Activated CD4-positive, alpha-beta T cell treated with anti-CD3 and anti-CD28 coated beads, Interleukin-2, amount 10 ng/mL, durations not matched to agents 24 days and 14 days (primary cell): ENCODE results near the gene RPL6. TPM values are rescaled to one million over a fixed set of nuclear protein-coding genes. Genes with fewer than 3 reads are reported as not detected.
A peak's percentile ranks its signal among the peaks of the same experiment; 100 is the strongest.

Experiments used
- DNase-seq: peaks from one replicate; pipeline ENCODE4 v3.0.0; 2022
- H3K27ac Mint-ChIP-seq: one replicate; pipeline ENCODE4 v1.8.0; 2022; ENCODE audit warnings: mild to moderate bottlenecking, mixed read lengths
- H3K27me3 Mint-ChIP-seq: one replicate; pipeline ENCODE4 v1.8.0; 2022; ENCODE audit warnings: mixed read lengths
- H3K36me3 Mint-ChIP-seq: one replicate; pipeline ENCODE4 v1.8.0; 2022; ENCODE audit warnings: low read depth, mild to moderate bottlenecking, mixed read lengths
- H3K4me1 Mint-ChIP-seq: one replicate; pipeline ENCODE4 v1.8.0; 2021; ENCODE audit warnings: mixed read lengths
- H3K4me3 Mint-ChIP-seq: one replicate; pipeline ENCODE4 v1.8.0; 2022; ENCODE audit warnings: mild to moderate bottlenecking, moderate library complexity, mixed read lengths
- H3K9me3 Mint-ChIP-seq: one replicate; pipeline ENCODE4 v1.8.0; 2021; ENCODE audit warnings: mixed read lengths
- intact Hi-C: fragments of 100-400 bp; cut with micrococcal nuclease; formaldehyde crosslinking; loops from one replicate; pipeline ENCODE4 v1.15.1; 2023
- total RNA-seq: library from RNA; stranded (reverse); gene quantifications from 2 replicates; pipeline ENCODE4 v1.2.3, GENCODE V29; 2022

Gene RPL6
- total RNA-seq, 1 donor from 2014 or later = 1,848 TPM

DNA sequence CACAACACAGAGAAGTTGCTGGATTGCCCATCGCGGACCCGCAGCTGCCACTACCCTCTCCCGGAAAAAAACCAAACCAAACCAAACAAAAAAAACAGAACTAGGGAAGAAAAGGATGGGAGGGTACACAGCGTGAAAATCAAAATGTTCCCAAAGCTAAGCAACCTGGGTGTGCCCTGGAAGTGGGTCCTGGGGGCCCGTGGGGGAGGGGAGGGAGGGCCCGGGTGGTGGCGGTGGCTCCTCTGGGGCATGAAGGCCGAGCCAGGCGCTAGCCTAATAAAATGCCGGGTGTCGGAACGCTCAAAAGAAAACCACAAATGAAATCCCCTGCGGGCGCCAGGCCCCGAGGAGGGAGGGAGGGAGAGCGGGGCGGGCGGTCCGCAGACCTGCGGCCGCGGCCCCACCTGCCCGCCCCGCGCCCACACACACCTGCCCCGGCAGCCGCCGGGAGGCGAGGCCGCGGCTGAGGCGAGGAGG, 28.0 kb downstream of the RPL6 start:
- peak overlapping the region; percentile 91 for H3K27ac Mint-ChIP-seq
- peaks cover 23% of the 10 kb centered on the region for H3K4me1 Mint-ChIP-seq
- H3K36me3 Mint-ChIP-seq = peaks cover 3% of the 10 kb centered on the region
- intact Hi-C loops = loop anchor here (10.0 kb wide), 2 partner anchors 537 to 697 kb away; partner anchors contain the start of genes ACAD10, BRAP and MAPKAPK5
- peak; percentile 80 for DNase-seq
- no peaks in the 10 kb centered on the region for H3K9me3 Mint-ChIP-seq
- peak overlapping the region; percentile 95 for H3K4me3 Mint-ChIP-seq
- no peaks in the 10 kb centered on the region for H3K27me3 Mint-ChIP-seq

DNA sequence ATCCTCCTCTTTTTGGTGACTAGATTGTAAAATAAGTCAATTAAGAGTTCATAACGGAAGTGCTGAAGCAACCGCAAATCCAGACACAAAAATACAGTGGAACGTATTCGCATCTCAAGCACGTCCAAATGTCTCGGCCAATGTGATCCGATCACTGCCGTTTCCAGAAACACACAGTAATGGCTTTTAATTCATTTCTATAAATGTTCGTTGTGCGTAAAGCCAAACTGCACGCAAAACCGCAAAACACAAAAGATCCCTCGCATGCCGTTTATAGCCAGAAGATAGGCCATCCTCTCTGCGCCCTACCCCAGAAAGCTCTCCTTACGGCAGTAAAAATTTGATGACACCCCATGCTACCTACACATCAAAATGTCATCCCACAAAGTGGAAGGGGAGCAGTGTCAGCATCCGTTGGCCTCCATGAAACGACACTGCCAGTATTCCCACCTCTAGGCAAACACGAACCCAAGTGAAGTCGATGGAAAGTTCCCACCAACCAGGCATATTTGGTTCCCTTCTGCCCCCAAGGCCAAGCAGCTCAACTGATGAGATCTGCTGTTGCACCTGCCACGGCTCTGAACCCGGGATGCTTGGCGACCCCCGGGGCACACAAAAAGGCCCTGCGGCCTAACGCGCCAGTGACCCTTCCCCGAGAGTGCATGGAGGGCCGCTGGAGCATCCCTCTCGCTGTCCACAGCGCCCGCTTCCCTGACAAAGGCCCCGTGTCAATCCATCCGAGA, 28.6 kb downstream of the RPL6 start:
- Mint-ChIP-seq H3K9me3 (no peaks in the 10 kb centered on the region), H3K27me3 (no peaks in the 10 kb centered on the region), H3K4me3 (peak overlapping the region; percentile 95), H3K27ac (peak overlapping the region; percentile 91), H3K36me3 (peaks cover 3% of the 10 kb centered on the region), H3K4me1 (peaks cover 20% of the 10 kb centered on the region)
- intact Hi-C loops = loop anchor here (10.0 kb wide), 2 partner anchors 536 to 696 kb away; partner anchors contain the start of genes ACAD10, BRAP and MAPKAPK5
- DNase-seq = peak; percentile 65

DNA sequence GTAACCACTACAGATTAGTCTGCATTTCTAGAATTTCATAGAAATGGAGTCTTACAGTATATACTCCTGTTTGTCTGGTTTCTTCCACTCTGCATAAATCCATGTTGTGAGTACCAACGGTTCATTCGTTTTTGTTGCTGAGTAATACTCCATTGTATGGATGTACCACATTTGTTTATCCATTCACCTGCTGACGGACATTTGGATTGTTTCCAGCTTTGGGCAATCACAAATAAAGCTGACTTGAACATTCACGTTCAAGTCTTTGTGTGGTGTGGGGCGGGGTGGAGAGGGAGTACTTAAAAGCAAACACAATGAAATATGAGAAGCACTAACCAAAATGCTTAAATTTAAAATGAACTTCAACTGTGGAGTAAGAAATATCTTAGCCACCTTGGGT, 34.3 kb downstream of the RPL6 start:
- Mint-ChIP-seq H3K9me3 (no peaks in the 10 kb centered on the region), H3K27ac (no peak overlapping the region), H3K4me3 (no peak overlapping the region), H3K4me1 (peaks cover 12% of the 10 kb centered on the region), H3K27me3 (no peaks in the 10 kb centered on the region), H3K36me3 (peaks cover 3% of the 10 kb centered on the region)
- intact Hi-C loops = no loop called here
- no peak for DNase-seq

- Mint-ChIP-seq H3K27me3 (no peaks in the 10 kb centered on the region), H3K4me1 (peaks cover 12% of the 10 kb centered on the region), H3K27ac (no peak overlapping the region), H3K4me3 (no peak overlapping the region), H3K36me3 (peaks cover 2% of the 10 kb centered on the region), H3K9me3 (no peaks in the 10 kb centered on the region)
- DNase-seq = no peak
- intact Hi-C loops = no loop called here
Measured at GRCh38 chr12:112374166-112374740, 35.2 kb downstream of the RPL6 start.

DNA sequence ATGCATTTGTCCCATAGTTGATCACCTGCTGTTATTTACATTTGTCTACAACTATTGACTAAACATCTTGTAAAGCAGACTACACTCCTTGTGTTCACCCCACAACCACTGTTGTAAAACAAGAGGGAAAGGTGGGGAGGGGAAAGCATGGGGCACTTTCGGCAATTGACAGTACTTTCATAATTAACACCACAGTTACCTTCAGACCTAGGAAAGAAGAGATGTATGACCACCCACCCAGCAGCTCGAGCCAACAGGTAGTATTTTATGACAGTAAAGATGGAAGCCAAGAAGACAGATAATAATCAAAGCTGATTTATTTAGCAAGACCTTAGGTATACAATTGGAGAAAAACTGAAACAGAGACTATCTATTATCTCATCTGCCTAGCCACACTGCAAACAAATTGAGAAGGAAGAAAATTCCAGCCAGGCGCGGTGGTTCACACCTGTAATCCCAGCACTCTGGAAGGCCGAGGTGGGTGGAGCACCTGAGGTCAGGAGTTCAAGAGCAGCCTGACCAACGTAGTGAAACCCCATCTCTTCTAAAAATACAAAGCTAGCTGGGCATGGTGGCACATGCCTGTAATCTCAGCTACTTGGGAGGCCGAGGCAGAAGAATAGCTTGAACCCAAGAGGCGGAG, 38.4 kb downstream of the RPL6 start:
- intact Hi-C loops = no loop called here
- no peaks in the 10 kb centered on the region for H3K27me3 Mint-ChIP-seq
- peaks cover 12% of the 10 kb centered on the region for H3K4me1 Mint-ChIP-seq
- H3K9me3 Mint-ChIP-seq = no peaks in the 10 kb centered on the region
- DNase-seq = no peak
- H3K4me3 Mint-ChIP-seq = no peak overlapping the region
- peaks cover 2% of the 10 kb centered on the region for H3K36me3 Mint-ChIP-seq
- no peak overlapping the region for H3K27ac Mint-ChIP-seq

- no peak overlapping the region for H3K27ac Mint-ChIP-seq
- no peak overlapping the region for H3K4me3 Mint-ChIP-seq
- H3K36me3 Mint-ChIP-seq = peaks cover 2% of the 10 kb centered on the region
- H3K4me1 Mint-ChIP-seq = peaks cover 12% of the 10 kb centered on the region
- no peaks in the 10 kb centered on the region for H3K27me3 Mint-ChIP-seq
- intact Hi-C loops = no loop called here
- H3K9me3 Mint-ChIP-seq = no peaks in the 10 kb centered on the region
- DNase-seq = no peak
Measured at GRCh38 chr12:112370199-112370598, 39.2 kb downstream of the RPL6 start.

- no peak overlapping the region for H3K27ac Mint-ChIP-seq
- peaks cover 7% of the 10 kb centered on the region for H3K4me1 Mint-ChIP-seq
- no peaks in the 10 kb centered on the region for H3K36me3 Mint-ChIP-seq
- intact Hi-C loops = no loop called here
- H3K4me3 Mint-ChIP-seq = no peak overlapping the region
- DNase-seq = no peak
- no peaks in the 10 kb centered on the region for H3K9me3 Mint-ChIP-seq
- no peaks in the 10 kb centered on the region for H3K27me3 Mint-ChIP-seq
Measured at GRCh38 chr12:112368856-112369255, 40.5 kb downstream of the RPL6 start.

- H3K27me3 Mint-ChIP-seq = no peaks in the 10 kb centered on the region
- H3K36me3 Mint-ChIP-seq = no peaks in the 10 kb centered on the region
- H3K27ac Mint-ChIP-seq = no peak overlapping the region
- no peak overlapping the region for H3K4me3 Mint-ChIP-seq
- intact Hi-C loops = no loop called here
- H3K4me1 Mint-ChIP-seq = peaks cover 7% of the 10 kb centered on the region
- H3K9me3 Mint-ChIP-seq = no peaks in the 10 kb centered on the region
- DNase-seq = no peak
Measured at GRCh38 chr12:112367965-112368364, 41.4 kb downstream of the RPL6 start.

DNA sequence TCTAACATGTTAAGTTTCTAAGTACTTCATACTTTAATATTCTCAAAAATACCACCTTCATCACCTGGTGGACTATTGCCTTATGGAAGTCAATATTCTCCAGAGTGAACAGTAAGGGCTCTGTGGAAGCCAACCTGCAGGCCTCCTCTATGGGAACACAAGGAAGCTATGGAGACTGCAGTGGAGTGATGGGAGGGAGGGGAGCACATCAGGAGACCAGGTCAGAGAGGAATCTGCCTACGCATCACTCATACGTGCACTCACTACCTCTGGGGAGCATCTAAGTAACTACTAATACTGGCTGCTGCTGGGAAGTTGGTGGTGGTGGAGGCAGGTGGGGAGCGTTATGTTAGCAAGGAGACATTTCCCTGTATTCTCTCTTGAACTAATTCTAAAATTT, 47.1 kb downstream of the RPL6 start:
- no peak for DNase-seq
- no peak overlapping the region for H3K4me3 Mint-ChIP-seq
- no peak overlapping the region for H3K27ac Mint-ChIP-seq
- H3K4me1 Mint-ChIP-seq = no peaks in the 10 kb centered on the region
- H3K36me3 Mint-ChIP-seq = no peaks in the 10 kb centered on the region
- H3K9me3 Mint-ChIP-seq = no peaks in the 10 kb centered on the region
- intact Hi-C loops = no loop called here
- no peaks in the 10 kb centered on the region for H3K27me3 Mint-ChIP-seq

GRCh38 chr12:112361271-112361670, 48.1 kb downstream of the RPL6 start:
- no peak overlapping the region for H3K4me3 Mint-ChIP-seq
- DNase-seq = no peak
- H3K27ac Mint-ChIP-seq = no peak overlapping the region
- H3K27me3 Mint-ChIP-seq = no peaks in the 10 kb centered on the region
- intact Hi-C loops = no loop called here
- H3K4me1 Mint-ChIP-seq = no peaks in the 10 kb centered on the region
- H3K9me3 Mint-ChIP-seq = no peaks in the 10 kb centered on the region
- H3K36me3 Mint-ChIP-seq = no peaks in the 10 kb centered on the region

- DNase-seq = no peak
- no peak overlapping the region for H3K4me3 Mint-ChIP-seq
- no peaks in the 10 kb centered on the region for H3K9me3 Mint-ChIP-seq
- intact Hi-C loops = no loop called here
- H3K36me3 Mint-ChIP-seq = no peaks in the 10 kb centered on the region
- no peaks in the 10 kb centered on the region for H3K27me3 Mint-ChIP-seq
- no peak overlapping the region for H3K27ac Mint-ChIP-seq
- H3K4me1 Mint-ChIP-seq = no peaks in the 10 kb centered on the region
Measured at GRCh38 chr12:112359290-112359689, 50.1 kb downstream of the RPL6 start.

GRCh38 chr12:112357214-112357613, 52.2 kb downstream of the RPL6 start:
- no peaks in the 10 kb centered on the region for H3K9me3 Mint-ChIP-seq
- intact Hi-C loops = no loop called here

More at GRCh38 chr12:112357214-112357613, 52.2 kb downstream of the RPL6 start:
- H3K27ac Mint-ChIP-seq = no peak overlapping the region
- DNase-seq = no peak
- peaks cover 6% of the 10 kb centered on the region for H3K4me1 Mint-ChIP-seq
- no peak overlapping the region for H3K4me3 Mint-ChIP-seq
- no peaks in the 10 kb centered on the region for H3K27me3 Mint-ChIP-seq
- no peaks in the 10 kb centered on the region for H3K36me3 Mint-ChIP-seq
